ENCODE results near the gene TRRAP. TPM values are rescaled to one million over a fixed set of nuclear protein-coding genes. Genes with fewer than 3 reads are reported as not detected.

TRRAP gene
- total RNA-seq, 4 donors from 2014 or later = 34.3 to 52.5 (median 39.5) TPM

GRCh38 chr7:99034932-99035722 is 156.8 kb downstream of the TRRAP start:
- 92 to 94% methylated on average over 30 of the region's 30 CpGs for WGBS, 2 donors
- Histone ChIP-seq H3K4me3 (no peak overlapping the region), H3K4me1 (peaks cover 0 to 37% (median 2%) of the 10 kb centered on the region in 4 donors), H3K27ac (peak overlapping the region in 1 of 4 donors; percentile 30), H3K36me3 (peaks cover 10 to 98% (median 37%) of the 10 kb centered on the region in 3 donors), H3K9me3 (peaks cover 0 to 3% (median 0%) of the 10 kb centered on the region in 4 donors), H3K27me3 (no peaks in the 10 kb centered on the region)
- DNase-seq (ENCODE audit: low spot score in 2 of 2) = no peak
- TF ChIP-seq CTCF (IDR thresholded peaks at IDR 0.05) = no peak
- no peak for TF ChIP-seq POLR2A (IDR thresholded peaks at IDR 0.05)
- no peak for TF ChIP-seq EP300 (IDR thresholded peaks at IDR 0.05)

GRCh38 chr7:99035723-99036545 is 157.6 kb downstream of the TRRAP start:
- no peaks in the 10 kb centered on the region for H3K9me3 ChIP-seq
- DNase-seq (ENCODE audit: low spot score in 2 of 2) = no peak
- H3K4me1 ChIP-seq = peaks cover 0 to 38% (median 7%) of the 10 kb centered on the region in 4 donors

GRCh38 chr7:99036546-99037111 is 158.3 kb downstream of the TRRAP start:
- Histone ChIP-seq H3K9me3 (no peaks in the 10 kb centered on the region), H3K36me3 (peaks cover 10 to 95% (median 36%) of the 10 kb centered on the region in 3 donors), H3K4me3 (no peak overlapping the region), H3K4me1 (peaks cover 0 to 39% (median 9%) of the 10 kb centered on the region in 4 donors), H3K27me3 (no peaks in the 10 kb centered on the region), H3K27ac (peak overlapping the region in 2 of 4 donors; percentile 28 to 41)
- 39 to 54% methylated on average over 8 to 11 of the region's 11 CpGs for WGBS, 2 donors
- TF ChIP-seq POLR2A (IDR thresholded peaks at IDR 0.05) (no peak), CTCF (IDR thresholded peaks at IDR 0.05) (peak in 4 of 5 experiments; percentile 20 to 53 (median 32)), EP300 (IDR thresholded peaks at IDR 0.05) (no peak)
- peak in 1 of 2 donors; percentile 39 for DNase-seq (ENCODE audit: low spot score in 2 of 2)

More at GRCh38 chr7:99035723-99036545, 157.6 kb downstream of the TRRAP start:
- Histone ChIP-seq H3K4me3 (no peak overlapping the region), H3K36me3 (peaks cover 10 to 95% (median 37%) of the 10 kb centered on the region in 3 donors), H3K27me3 (no peaks in the 10 kb centered on the region), H3K27ac (peak overlapping the region in 2 of 4 donors; percentile 28 to 41)
- TF ChIP-seq CTCF (IDR thresholded peaks at IDR 0.05) = no peak
- no peak for TF ChIP-seq EP300 (IDR thresholded peaks at IDR 0.05)
- no peak for TF ChIP-seq POLR2A (IDR thresholded peaks at IDR 0.05)
- WGBS, 2 donors = 81 to 83% methylated on average over 26 of the region's 26 CpGs

GRCh38 chr7:99037327-99037940 is 159.1 kb downstream of the TRRAP start:
- Histone ChIP-seq H3K27ac (no peak overlapping the region), H3K9me3 (no peaks in the 10 kb centered on the region), H3K36me3 (peaks cover 5 to 91% (median 28%) of the 10 kb centered on the region in 3 donors), H3K27me3 (no peaks in the 10 kb centered on the region), H3K4me1 (peaks cover 0 to 47% (median 14%) of the 10 kb centered on the region in 4 donors), H3K4me3 (no peak overlapping the region)
- 89 to 98% methylated on average over 16 of the region's 16 CpGs for WGBS, 2 donors
- DNase-seq (ENCODE audit: low spot score in 2 of 2) = no peak
- TF ChIP-seq EP300 (IDR thresholded peaks at IDR 0.05) (no peak), POLR2A (IDR thresholded peaks at IDR 0.05) (no peak), CTCF (IDR thresholded peaks at IDR 0.05) (no peak)
